Stimulated activated naive CD4-positive, alpha-beta T cell (primary cell): ENCODE data around the gene NUDT15.
"Not testable (repeated sequence)": the region's sequence is repeated elsewhere in the genome, so short reads cannot be mapped to it uniquely, and the experiment has no call there.

ENCODE experiments used
- DNase-seq, 6 experiments: peaks; one replicate each; lab custom pipeline; 2025; lab: John Stamatoyannopoulos, UW

The NUDT15 gene

GRCh38 chr13:48037346-48038173 lies at the start of gene NUDT15:
NUDT15 (plus strand) TSS chr13:48037726; CDS start chr13:48037747, 21 bp downstream.
- DNase-seq = peak; percentile 94 to 98 (median 96)

GRCh38 chr13:47990427-47990826 lies 47.1 kb upstream of the NUDT15 start:
- no peak for DNase-seq

- DNase-seq = no peak
Observed at GRCh38 chr13:47990920-47991466, 46.5 kb upstream of the NUDT15 start.

- no peak for DNase-seq
Observed at GRCh38 chr13:47991859-47992258, 45.7 kb upstream of the NUDT15 start.

- DNase-seq = no peak
Observed at GRCh38 chr13:47997384-47997783, 40.1 kb upstream of the NUDT15 start.

- DNase-seq = no peak
Observed at GRCh38 chr13:47999973-48000372, 37.6 kb upstream of the NUDT15 start.

GRCh38 chr13:48000559-48001113 lies 36.9 kb upstream of the NUDT15 start:
- peak in 4 of 6 experiments; percentile 8 to 25 (median 13) for DNase-seq

GRCh38 chr13:48001114-48001881 lies 36.2 kb upstream of the NUDT15 start, which contains the start of gene SUCLA2:
SUCLA2 (minus strand) TSS chr13:48001273; CDS start chr13:48001269, 4 bp downstream.
- DNase-seq = peak; percentile 67 to 87 (median 77)

- not testable (repeated sequence) for DNase-seq
Observed at GRCh38 chr13:48001999-48002398, 35.5 kb upstream of the NUDT15 start.

GRCh38 chr13:48004201-48004600 lies 33.3 kb upstream of the NUDT15 start:
- no peak for DNase-seq

GRCh38 chr13:48006396-48006795 lies 31.1 kb upstream of the NUDT15 start:
- no peak for DNase-seq

GRCh38 chr13:48009284-48009683 lies 28.2 kb upstream of the NUDT15 start:
- DNase-seq = no peak

- no peak for DNase-seq
Observed at GRCh38 chr13:48010698-48011097, 26.8 kb upstream of the NUDT15 start.

GRCh38 chr13:48012668-48013067 lies 24.9 kb upstream of the NUDT15 start:
- no peak for DNase-seq

GRCh38 chr13:48014359-48014758 lies 23.2 kb upstream of the NUDT15 start:
- no peak for DNase-seq

GRCh38 chr13:48018637-48019036 lies 18.9 kb upstream of the NUDT15 start:
- no peak for DNase-seq

- no peak for DNase-seq
Observed at GRCh38 chr13:48019796-48020195, 17.7 kb upstream of the NUDT15 start.

- DNase-seq = no peak
Observed at GRCh38 chr13:48028066-48028465, 9.5 kb upstream of the NUDT15 start.

GRCh38 chr13:48029859-48030258 lies 7.7 kb upstream of the NUDT15 start:
- no peak for DNase-seq

- DNase-seq = no peak
Observed at GRCh38 chr13:48038761-48039160, 1.2 kb downstream of the NUDT15 start.

GRCh38 chr13:48040049-48040448 lies 2.5 kb downstream of the NUDT15 start:
- DNase-seq = no peak

- DNase-seq = no peak
Observed at GRCh38 chr13:48040896-48041295, 3.4 kb downstream of the NUDT15 start.
